Activated naive CD4-positive, alpha-beta T cell treated with anti-CD3 and anti-CD28 coated beads, Interleukin-2, amount 50 U/mL, for 16 hours (primary cell): ENCODE results near the gene RFXANK.
"Not testable (repeated sequence)": the region's sequence is repeated elsewhere in the genome, so short reads cannot be mapped to it uniquely, and the experiment has no call there.

ENCODE experiments used
- DNase-seq: peaks from one replicate; pipeline ENCODE4 v3.0.0-alpha.2; 2020

The RFXANK gene, protein sequence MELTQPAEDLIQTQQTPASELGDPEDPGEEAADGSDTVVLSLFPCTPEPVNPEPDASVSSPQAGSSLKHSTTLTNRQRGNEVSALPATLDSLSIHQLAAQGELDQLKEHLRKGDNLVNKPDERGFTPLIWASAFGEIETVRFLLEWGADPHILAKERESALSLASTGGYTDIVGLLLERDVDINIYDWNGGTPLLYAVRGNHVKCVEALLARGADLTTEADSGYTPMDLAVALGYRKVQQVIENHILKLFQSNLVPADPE

GRCh38 chr19:19192078-19192882 lies at the start of gene RFXANK, which contains the start of gene BORCS8:
Gene RFXANK (plus strand): TSS chr19:19192258. CDS start chr19:19193947, 1,689 bp downstream.
Gene BORCS8 (minus strand): TSS chr19:19192152. CDS start chr19:19192117, 35 bp downstream.
- peak; percentile 99 for DNase-seq

DNA sequence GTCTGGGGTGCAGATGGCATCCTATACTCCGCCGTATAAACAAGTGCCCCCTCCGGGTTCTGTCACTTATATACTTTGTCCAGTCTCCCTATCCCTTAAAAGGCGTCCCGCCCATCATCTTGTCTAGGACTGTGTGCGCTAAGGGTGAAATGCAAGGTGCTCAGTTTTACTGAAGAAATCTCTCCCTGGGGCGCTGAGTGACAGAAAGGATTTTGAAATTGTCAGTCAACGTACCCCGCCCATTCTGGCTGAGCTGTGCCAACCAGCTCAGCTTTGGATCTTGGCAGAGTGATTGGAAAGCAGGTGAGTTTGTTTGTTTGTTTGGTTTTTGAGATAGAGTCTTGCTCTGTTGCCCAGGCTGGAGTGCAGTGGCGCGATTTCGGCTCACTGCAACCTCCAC lies 49.7 kb upstream of the RFXANK start:
- DNase-seq = no peak

- DNase-seq = no peak
Measured at GRCh38 chr19:19145281-19145680, 46.8 kb upstream of the RFXANK start.

DNA sequence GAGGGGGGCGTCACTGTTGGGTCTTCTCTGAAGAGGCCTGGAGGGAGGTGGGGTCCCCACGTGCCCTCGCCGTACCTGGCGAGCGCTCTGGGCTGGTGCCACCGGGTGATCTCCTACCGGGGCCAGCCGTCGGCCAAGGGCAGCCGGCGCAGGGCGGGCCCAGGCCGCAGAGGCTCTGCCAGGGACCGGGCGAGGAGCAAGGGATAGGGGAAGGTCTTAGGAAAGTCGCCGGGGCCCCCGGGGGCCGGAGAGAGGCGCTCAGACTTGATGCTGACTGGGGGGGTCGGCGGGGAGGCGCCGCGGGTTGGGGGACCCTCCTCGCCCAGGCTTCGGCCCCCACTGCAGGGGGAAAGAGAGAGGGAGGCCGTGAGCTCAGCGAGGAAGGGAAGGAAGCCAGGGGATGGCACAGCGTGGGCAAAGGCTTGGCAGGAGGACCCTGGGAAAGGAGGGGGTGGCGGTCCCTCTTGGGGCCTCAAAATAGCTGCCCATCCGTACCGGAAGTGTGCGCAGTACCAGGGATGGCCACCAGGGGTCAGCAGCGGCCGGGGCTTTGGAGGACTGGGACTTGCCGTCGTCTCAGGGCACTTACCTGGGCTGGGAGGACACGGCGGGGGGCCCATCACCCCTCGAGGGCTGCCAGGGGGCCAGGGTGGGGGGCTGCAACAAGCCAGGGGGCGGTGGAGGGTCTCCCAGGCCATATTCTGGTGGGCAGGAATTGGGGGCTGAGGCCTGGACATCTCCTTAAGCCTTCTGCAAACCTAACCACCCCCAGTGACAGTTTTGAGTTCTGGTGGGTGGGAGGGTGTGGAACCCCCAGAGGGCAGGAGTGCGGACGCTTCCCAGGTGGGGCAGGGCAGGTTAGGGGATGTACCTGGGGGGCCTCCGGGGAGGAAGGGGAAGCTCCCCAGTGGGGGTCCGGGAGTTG lies 46.1 kb upstream of the RFXANK start:
- DNase-seq = peak; percentile 83

DNA sequence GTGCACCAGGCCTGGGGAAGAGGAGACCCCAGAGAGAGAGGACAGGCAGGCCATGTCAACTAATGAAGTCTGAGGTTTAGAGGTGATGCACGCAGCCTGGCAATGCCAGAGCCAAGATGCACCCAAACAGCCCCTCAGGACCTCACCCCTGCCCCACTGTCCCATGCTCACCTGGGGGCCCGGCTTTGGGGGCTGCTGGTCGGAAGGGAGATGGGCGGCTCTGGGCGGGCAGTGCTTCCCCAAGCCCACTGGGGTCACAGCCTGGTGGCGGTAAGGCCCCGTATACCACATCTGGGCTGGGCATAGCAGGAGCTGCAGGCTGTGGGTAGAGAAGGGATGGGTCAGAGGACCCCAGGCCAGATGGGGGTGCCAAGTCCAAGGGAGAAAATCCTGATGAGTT lies 45.2 kb upstream of the RFXANK start:
- no peak for DNase-seq

GRCh38 chr19:19147344-19147743 lies 44.7 kb upstream of the RFXANK start:
- no peak for DNase-seq

GRCh38 chr19:19148504-19148903 lies 43.6 kb upstream of the RFXANK start:
- DNase-seq = not testable (repeated sequence)

DNA sequence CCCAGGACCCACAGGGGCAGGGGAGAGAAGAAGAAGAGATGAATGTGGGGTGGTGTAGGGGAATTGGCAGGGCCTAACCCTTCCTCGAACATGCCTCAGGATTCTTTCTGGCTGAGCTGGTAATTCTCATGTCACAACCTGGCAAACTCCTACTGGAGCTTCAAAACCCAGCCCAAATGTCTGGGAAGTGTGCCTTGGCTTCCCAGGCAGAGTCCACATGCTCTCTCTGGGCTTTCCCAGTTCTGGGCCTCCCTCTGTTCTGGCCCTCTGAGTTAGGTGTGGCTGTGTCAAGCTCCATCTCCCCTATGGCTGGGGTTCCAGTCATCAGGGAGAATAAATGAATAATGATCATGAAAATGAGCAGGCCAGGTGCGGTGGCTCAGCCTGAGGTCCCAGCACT lies 42.6 kb upstream of the RFXANK start:
- no peak for DNase-seq

- no peak for DNase-seq
Measured at GRCh38 chr19:19151418-19151817, 40.6 kb upstream of the RFXANK start.

DNA sequence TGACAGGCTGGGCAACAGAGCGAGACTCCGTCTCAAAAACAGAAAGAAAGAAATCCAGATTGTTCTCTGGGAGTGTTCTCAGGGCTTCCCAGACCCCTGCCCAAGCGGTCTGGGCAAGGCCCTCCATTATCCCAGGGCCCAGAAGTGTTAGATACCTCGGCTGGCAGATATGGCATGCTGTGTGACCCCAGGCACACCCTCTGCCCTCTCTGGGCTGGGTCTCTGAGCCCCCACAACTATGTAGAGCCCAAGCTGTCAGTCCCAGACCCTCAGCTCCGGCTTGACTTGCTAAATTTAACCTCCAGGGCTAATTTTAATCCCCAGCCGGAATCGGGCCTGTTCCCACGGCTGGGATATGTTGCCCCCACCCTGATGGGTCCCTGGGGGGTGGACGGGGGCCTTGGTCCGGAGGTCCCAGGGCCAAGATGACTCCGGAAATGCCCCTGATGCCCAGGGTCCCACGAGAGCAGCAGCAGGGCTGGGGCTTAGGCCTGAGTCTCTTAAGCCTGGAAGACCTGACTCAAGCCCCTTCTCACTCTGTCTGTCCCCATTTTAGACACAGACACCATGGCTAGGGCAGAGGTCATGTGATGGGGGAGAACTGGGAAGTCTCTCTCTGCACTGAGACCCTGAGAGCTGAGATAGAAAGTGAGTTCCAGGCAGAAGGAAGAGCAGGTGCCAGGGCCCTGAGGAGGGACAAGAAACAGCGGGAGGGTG lies 39.2 kb upstream of the RFXANK start:
- no peak for DNase-seq

GRCh38 chr19:19154768-19155494 lies 37.1 kb upstream of the RFXANK start:
- no peak for DNase-seq

DNA sequence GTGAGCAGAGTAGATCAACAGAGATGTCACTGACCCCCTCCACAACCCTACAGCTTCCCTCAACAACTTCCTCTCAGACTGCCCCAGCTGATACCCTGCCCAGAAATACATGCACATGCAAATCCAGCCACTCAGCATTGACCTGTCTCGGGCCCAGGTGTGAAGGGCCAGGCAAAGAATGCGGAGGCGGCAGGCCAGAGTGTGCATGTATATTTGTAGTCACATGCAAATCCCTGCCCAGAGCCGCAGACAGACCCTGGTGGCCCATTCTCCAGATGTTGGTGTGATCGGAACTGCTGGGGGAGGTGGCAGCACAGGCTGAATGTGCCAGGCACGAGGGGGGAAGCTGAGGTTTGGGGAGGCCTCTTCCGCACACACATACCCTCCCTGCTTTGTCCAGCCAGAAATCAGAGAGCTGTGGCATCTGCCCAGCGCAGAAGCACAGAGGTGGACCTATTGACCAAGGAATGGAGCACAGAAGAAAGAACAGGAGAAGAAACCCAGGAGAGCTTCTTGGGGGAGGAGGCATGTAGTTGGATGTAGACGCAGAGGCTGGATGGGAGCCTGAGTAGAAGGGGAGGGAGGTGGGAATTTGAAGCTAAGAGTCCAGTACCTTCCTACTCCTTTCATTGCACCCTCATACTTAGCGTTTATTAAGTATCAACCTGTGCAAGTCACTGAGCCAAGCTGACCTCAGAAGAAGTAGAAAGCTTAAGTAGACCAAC lies 36.4 kb upstream of the RFXANK start:
- DNase-seq = no peak

DNA sequence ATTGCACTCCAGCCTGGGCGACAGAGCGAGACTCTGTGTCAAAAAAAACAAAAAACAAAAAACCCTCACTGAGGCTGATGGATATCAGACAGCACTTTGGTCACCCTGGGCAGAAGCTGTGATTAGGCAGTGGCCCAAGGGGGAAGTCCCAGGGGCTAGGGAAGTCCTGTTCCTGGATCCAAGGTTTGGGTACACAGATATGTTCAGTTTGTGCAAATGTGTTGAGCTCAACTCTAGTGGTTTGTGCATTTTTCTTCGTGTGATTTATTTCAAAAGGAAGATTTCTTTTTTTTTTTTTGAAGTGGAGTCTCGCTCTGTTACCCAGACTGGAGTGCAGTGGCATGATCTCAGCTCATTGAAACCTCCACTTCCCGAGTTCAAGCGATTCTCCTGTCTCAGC lies 34.2 kb upstream of the RFXANK start:
- DNase-seq = no peak

DNA sequence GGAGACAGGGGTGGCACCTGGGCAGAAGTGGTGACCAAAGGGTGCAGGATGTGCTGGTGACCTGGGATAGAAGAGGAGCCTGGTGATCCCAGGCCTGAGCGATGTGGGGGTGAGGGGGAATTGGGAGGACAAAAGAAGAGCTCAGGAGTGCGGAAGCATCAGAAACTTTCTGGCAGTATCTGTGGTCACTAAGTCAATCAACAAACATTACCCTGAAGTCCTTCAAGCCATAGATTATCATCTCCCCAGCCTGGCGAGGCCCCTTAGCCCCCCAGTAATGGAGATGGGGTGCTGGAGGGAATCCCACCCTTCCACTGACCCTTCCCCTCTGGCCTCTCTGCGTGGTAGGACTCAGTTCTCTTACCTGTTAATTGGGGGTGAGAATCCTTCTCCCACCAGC lies 32.5 kb upstream of the RFXANK start:
- DNase-seq = no peak

- DNase-seq = no peak
Measured at GRCh38 chr19:19160461-19161035, 31.5 kb upstream of the RFXANK start.

- DNase-seq = no peak
Measured at GRCh38 chr19:19162495-19162894, 29.6 kb upstream of the RFXANK start.

- DNase-seq = no peak
Measured at GRCh38 chr19:19165396-19165795, 26.7 kb upstream of the RFXANK start.

GRCh38 chr19:19167612-19168011 lies 24.4 kb upstream of the RFXANK start:
- DNase-seq = no peak

DNA sequence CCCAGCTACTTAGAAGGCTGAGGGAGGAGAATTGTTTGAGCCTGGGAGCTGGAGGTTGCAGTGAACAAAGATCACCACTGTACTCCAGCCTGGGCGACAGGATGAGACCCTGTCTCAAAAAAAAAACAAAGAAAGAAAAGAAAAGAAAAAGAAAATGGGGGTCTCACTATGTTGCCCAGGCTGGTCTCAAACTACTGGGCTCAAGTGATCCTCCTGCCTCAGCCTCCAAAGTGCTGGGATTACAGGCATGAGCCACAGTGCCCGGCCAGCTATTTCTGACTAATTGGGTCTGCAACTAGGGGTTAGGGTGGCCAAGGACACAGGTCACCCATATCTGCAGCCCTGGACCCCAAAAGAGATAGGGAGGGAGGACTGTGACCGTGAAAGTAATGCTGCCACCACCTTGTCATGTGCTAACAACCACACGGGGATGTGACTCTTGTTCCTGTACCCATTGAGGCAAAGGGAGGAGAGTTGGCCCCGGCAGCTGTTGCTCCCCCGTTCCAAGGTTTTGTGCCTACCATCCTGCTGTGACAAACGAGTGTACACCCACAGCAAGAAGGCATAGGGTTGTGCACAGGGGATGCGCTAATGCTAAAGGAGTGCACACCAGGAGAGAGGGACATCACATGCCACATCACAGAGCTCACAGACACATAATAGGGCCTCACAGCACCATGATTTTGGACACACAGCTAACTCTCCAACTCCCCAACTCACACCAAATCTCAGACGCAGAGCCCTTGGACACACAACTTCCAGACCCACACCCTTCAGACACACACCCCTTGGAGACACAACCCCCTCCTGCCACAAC lies 22.6 kb upstream of the RFXANK start:
- no peak for DNase-seq
